ENCODE results near the gene ROR1. TPM values are rescaled to one million over a fixed set of nuclear protein-coding genes. Genes with fewer than 3 reads are reported as not detected.

ROR1 gene
- total RNA-seq, 4 donors from 2014 or later, result 5.1 to 7.3 (median 6.5) TPM

DNA sequence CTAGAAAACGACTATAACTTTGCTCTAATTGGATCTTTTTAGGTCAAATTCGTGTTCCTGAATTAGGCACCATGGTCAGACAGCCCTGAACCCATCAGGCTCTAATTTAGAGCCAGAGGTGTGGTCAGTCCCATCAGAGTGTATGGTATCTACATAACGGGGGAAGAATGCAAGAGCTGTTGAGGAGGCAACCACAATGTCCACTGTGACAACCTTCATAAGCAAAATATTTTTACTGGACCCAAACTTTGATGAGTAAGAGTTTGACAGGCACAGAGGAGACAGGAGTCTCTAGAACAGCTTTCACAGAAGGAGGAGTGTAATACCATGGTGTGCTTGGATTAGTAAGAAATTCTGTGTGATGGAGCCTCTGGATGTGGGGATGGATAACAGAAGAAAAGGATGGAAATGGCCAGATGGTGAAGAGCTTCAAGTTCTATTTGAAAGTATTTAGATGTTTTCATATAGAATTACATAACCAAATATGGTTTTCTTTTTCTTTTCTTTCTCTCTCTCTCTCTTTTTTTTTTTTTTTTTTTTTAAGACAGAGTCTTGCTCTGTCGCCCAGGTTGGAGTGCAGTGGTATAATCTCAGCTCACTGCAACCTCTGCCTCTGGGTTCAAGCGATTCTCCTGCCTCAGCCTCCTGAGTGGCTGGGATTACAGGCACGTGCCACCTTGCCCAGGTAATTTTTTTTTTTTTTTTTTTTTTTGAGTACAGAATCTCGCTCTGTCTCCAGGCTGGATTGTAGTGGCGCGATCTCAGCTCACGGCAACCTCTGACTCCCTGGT, 454.5 kb downstream of the ROR1 start:
- 87% methylated on average over 10 of the region's 10 CpGs for WGBS
- intact Hi-C loops (cut with DNase I), result no loop called here

DNA sequence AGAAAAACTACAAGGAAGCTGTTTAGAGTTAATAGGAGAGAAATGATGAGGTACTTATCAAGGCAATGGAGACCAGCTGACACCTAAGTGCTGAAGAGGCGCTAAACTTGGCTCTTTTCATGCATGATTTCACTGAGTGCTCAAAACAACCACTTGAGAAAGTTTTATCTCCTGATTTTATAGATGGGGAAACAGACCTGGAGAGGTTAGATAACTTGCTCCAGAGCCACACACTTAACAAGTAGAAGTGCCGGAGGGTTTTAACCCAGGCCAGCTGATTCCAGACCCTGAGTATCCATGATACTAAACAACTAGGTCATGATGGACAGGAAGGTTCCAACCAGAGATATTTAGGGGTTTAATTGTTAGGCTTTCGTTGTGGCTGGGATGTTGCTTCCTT, 455.5 kb downstream of the ROR1 start:
- Histone ChIP-seq H3K36me3 (no peaks in the 10 kb centered on the region), H3K9me3 (no peaks in the 10 kb centered on the region), H3K4me1 (no peaks in the 10 kb centered on the region), H3K27me3 (no peaks in the 10 kb centered on the region), H3K27ac (replicated peaks in 1 of 4) (no peak overlapping the region), H3K4me3 (no peak overlapping the region)
- no peak for DNase-seq (ENCODE audit: extremely low spot score)
- TF ChIP-seq EP300 (IDR thresholded peaks at IDR 0.05), result no peak
- no peak for TF ChIP-seq POLR2AphosphoS5 (IDR thresholded peaks at IDR 0.05)
- TF ChIP-seq, protein P1, sequence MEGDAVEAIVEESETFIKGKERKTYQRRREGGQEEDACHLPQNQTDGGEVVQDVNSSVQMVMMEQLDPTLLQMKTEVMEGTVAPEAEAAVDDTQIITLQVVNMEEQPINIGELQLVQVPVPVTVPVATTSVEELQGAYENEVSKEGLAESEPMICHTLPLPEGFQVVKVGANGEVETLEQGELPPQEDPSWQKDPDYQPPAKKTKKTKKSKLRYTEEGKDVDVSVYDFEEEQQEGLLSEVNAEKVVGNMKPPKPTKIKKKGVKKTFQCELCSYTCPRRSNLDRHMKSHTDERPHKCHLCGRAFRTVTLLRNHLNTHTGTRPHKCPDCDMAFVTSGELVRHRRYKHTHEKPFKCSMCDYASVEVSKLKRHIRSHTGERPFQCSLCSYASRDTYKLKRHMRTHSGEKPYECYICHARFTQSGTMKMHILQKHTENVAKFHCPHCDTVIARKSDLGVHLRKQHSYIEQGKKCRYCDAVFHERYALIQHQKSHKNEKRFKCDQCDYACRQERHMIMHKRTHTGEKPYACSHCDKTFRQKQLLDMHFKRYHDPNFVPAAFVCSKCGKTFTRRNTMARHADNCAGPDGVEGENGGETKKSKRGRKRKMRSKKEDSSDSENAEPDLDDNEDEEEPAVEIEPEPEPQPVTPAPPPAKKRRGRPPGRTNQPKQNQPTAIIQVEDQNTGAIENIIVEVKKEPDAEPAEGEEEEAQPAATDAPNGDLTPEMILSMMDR (IDR thresholded peaks at IDR 0.05), result no peak
- TF ChIP-seq POLR2A (IDR thresholded peaks at IDR 0.05; ENCODE audit: low read depth), result no peak
- 92% methylated on average over 3 of the region's 3 CpGs for WGBS
- intact Hi-C loops (cut with DNase I), result no loop called here

More for the DNA sequence above, 454.5 kb downstream of the ROR1 start:
- no peak for DNase-seq (ENCODE audit: extremely low spot score)
- TF ChIP-seq, protein P1 (IDR thresholded peaks at IDR 0.05), result no peak
- TF ChIP-seq POLR2A (IDR thresholded peaks at IDR 0.05; ENCODE audit: low read depth), result no peak
- no peaks in the 10 kb centered on the region for H3K9me3 ChIP-seq
- no peaks in the 10 kb centered on the region for H3K36me3 ChIP-seq
- H3K27me3 ChIP-seq, result no peaks in the 10 kb centered on the region
- no peak overlapping the region for H3K4me3 ChIP-seq
- H3K4me1 ChIP-seq, result no peaks in the 10 kb centered on the region
- H3K27ac ChIP-seq (replicated peaks in 1 of 4), result no peak overlapping the region

Small RNA genes lying within 50 kb of the gene (small RNA-seq; reads per million reads assigned to genes)
- 0 reads per million in 3 donors for gene RF00019
- gene RNU6-809P, result 0 reads per million in 3 donors

Other genes with a start within 250 kb of the ROR1 start
- gene PGM1, start 180.6 kb upstream of the ROR1 start, total RNA-seq, result 10 to 100 TPM; 49.4 to 73.9 (median 61.5) TPM